ENCODE data around the gene TECPR2. TPM values are rescaled to one million over a fixed set of nuclear protein-coding genes. Genes with fewer than 3 reads are reported as not detected.

Gene TECPR2
- total and polyA plus RNA-seq, 2 of the 13 experiments (the other 11 are each of a cell fraction or from before 2014, with no cell fraction given), result 3.5 to 5.7 TPM

DNA sequence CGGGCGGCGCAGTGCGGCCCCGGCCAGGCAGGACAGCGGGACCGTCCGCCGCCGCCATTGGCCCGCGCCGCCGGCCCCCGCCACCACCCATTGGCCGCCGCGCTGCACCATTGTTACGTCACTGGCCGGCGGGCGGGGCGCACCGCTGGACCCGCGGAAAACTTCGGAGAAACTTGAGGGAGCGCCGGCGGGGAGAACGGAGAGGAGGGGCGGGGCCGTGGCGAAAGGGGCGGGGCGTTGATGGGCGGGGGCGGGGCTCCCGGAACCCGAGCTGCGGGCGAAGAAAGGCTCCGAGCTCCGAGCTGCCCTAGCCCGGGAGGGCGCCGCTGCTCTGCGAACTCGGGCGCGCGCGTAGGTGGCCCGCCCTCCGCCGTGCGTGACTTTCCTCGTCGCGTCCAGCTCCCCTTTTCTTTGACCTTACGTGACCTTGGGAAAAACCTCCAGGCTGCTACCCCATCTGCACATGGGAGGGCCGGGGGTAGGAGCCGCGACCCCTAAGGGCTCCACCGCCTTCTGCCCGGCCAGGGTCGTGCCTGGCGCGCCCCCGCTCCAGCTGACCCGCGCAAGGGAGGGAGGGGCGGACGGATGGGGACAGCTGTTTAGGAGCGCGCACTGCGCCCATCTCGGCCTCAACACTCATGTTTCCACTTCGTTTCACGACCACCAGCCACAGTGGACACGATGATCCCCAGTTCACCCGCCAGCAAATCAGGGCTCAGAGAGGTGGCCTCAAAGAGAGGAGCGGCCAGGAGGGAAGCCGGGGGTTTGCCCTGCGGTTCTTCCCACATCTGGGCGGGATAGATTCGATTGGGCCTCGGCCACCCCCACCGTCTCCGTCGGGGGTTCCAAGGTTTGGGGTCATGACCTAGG is 147.2 kb downstream of the TECPR2 start, which contains the start of gene ANKRD9 (continued):
- TF ChIP-seq, protein P1, sequence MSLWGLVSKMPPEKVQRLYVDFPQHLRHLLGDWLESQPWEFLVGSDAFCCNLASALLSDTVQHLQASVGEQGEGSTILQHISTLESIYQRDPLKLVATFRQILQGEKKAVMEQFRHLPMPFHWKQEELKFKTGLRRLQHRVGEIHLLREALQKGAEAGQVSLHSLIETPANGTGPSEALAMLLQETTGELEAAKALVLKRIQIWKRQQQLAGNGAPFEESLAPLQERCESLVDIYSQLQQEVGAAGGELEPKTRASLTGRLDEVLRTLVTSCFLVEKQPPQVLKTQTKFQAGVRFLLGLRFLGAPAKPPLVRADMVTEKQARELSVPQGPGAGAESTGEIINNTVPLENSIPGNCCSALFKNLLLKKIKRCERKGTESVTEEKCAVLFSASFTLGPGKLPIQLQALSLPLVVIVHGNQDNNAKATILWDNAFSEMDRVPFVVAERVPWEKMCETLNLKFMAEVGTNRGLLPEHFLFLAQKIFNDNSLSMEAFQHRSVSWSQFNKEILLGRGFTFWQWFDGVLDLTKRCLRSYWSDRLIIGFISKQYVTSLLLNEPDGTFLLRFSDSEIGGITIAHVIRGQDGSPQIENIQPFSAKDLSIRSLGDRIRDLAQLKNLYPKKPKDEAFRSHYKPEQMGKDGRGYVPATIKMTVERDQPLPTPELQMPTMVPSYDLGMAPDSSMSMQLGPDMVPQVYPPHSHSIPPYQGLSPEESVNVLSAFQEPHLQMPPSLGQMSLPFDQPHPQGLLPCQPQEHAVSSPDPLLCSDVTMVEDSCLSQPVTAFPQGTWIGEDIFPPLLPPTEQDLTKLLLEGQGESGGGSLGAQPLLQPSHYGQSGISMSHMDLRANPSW (CRISPR knock-in tag; IDR thresholded peaks at IDR 0.05; ENCODE audit: borderline replicate concordance), result no peak
- TF ChIP-seq RXRA (CRISPR knock-in tag; IDR thresholded peaks at IDR 0.05), result peak; percentile 81
- TF ChIP-seq, protein P2, sequence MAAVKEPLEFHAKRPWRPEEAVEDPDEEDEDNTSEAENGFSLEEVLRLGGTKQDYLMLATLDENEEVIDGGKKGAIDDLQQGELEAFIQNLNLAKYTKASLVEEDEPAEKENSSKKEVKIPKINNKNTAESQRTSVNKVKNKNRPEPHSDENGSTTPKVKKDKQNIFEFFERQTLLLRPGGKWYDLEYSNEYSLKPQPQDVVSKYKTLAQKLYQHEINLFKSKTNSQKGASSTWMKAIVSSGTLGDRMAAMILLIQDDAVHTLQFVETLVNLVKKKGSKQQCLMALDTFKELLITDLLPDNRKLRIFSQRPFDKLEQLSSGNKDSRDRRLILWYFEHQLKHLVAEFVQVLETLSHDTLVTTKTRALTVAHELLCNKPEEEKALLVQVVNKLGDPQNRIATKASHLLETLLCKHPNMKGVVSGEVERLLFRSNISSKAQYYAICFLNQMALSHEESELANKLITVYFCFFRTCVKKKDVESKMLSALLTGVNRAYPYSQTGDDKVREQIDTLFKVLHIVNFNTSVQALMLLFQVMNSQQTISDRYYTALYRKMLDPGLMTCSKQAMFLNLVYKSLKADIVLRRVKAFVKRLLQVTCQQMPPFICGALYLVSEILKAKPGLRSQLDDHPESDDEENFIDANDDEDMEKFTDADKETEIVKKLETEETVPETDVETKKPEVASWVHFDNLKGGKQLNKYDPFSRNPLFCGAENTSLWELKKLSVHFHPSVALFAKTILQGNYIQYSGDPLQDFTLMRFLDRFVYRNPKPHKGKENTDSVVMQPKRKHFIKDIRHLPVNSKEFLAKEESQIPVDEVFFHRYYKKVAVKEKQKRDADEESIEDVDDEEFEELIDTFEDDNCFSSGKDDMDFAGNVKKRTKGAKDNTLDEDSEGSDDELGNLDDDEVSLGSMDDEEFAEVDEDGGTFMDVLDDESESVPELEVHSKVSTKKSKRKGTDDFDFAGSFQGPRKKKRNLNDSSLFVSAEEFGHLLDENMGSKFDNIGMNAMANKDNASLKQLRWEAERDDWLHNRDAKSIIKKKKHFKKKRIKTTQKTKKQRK (IDR thresholded peaks at IDR 0.05; ENCODE audit: low read length), result no peak
- TF ChIP-seq, protein P3, sequence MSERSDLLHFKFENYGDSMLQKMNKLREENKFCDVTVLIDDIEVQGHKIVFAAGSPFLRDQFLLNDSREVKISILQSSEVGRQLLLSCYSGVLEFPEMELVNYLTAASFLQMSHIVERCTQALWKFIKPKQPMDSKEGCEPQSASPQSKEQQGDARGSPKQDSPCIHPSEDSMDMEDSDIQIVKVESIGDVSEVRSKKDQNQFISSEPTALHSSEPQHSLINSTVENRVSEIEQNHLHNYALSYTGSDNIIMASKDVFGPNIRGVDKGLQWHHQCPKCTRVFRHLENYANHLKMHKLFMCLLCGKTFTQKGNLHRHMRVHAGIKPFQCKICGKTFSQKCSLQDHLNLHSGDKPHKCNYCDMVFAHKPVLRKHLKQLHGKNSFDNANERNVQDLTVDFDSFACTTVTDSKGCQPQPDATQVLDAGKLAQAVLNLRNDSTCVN (CRISPR knock-in tag; IDR thresholded peaks at IDR 0.05; ENCODE audit: borderline replicate concordance), result no peak
- no peak for TF ChIP-seq GPN1 (CRISPR knock-in tag; IDR thresholded peaks at IDR 0.05; ENCODE audit: borderline replicate concordance)
- no peak for TF ChIP-seq ARID2 (CRISPR knock-in tag; IDR thresholded peaks at IDR 0.05; ENCODE audit: borderline replicate concordance)
- no peak for TF ChIP-seq ZNF451 (CRISPR knock-in tag; IDR thresholded peaks at IDR 0.05)
- no peak for TF ChIP-seq KMT2A (CRISPR knock-in tag; IDR thresholded peaks at IDR 0.05)
- no peak for TF ChIP-seq ZNF180 (CRISPR knock-in tag; IDR thresholded peaks at IDR 0.05; ENCODE audit: borderline replicate concordance, low read depth)
- no peak for TF ChIP-seq ATAD3A (CRISPR knock-in tag; IDR thresholded peaks at IDR 0.05)
- TF ChIP-seq PHF8 (CRISPR knock-in tag; IDR thresholded peaks at IDR 0.05), result peak; percentile 63
- no peak for TF ChIP-seq ZNF747 (CRISPR knock-in tag; IDR thresholded peaks at IDR 0.05; ENCODE audit: borderline replicate concordance)
- TF ChIP-seq KLF13 (CRISPR knock-in tag; IDR thresholded peaks at IDR 0.05), result no peak
- peak; percentile 75; the same call in 1 of the 2 replicates for TF ChIP-seq ZNF563 (CRISPR knock-in tag; IDR thresholded peaks at IDR 0.05)
- TF ChIP-seq ZNF10 (CRISPR knock-in tag; IDR thresholded peaks at IDR 0.05; ENCODE audit: borderline replicate concordance, low read depth), result no peak
